Adipocyte (in vitro differentiated cells): ENCODE data around the gene MAP2K5.
"Not testable (repeated sequence)": the region's sequence is repeated elsewhere in the genome, so short reads cannot be mapped to it uniquely, and the experiment has no call there.

Experiments
- DNase-seq: peaks from one replicate; pipeline ENCODE4 v3.0.0-alpha.2; 2015; ENCODE audit warnings: low read depth
- H3K27me3 ChIP-seq: replicated peaks from 2 replicates; pipeline ENCODE4 v1.7.0; 2013; ENCODE audit warnings: mild to moderate bottlenecking, low read length, moderate library complexity; ENCODE audit not compliant: control insufficient read depth, insufficient read depth
- H3K36me3 ChIP-seq: 2 replicates; pipeline ENCODE4 v1.7.0; 2013; ENCODE audit warnings: low read length, mild to moderate bottlenecking, moderate library complexity; ENCODE audit not compliant: control insufficient read depth, insufficient read depth, severe bottlenecking
- H3K4me1 ChIP-seq: 2 replicates; pipeline ENCODE4 v1.7.0; 2013; ENCODE audit warnings: mild to moderate bottlenecking, low read length, moderate library complexity; ENCODE audit not compliant: control insufficient read depth, insufficient read depth
- H3K4me3 ChIP-seq: 2 replicates; pipeline ENCODE4 v1.7.0; 2013; ENCODE audit warnings: mild to moderate bottlenecking, low read length, moderate library complexity
- H3K9ac ChIP-seq: 2 replicates; pipeline ENCODE4 v1.7.0; 2013; ENCODE audit warnings: mild to moderate bottlenecking, low read length, moderate library complexity
- H3K9me3 ChIP-seq: 2 replicates; pipeline ENCODE4 v1.7.0; 2013; ENCODE audit warnings: mild to moderate bottlenecking, low read length, moderate library complexity; ENCODE audit not compliant: control insufficient read depth

MAP2K5 gene

DNA sequence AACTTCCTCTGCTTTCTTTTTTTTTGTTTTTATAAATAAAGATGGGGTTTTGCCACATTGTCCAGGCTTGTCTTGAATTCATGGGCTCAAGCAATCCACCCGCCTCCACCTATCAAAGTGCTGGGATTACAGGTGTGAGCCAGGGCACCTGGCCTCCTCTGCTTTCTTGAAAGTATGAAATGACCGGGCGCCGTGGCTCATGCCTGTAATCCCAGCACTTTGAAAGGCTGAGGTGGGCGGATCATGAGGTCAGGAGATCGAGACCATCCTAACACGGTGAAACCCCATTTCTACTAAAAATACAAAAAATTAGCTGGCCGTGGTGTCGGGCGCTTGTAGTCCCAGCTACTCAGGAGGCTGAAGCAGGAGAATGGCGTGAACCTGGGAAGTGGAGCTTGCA lies 93.4 kb downstream of the MAP2K5 start:
- not testable (repeated sequence) for H3K9me3 ChIP-seq, H3K9ac ChIP-seq, H3K4me1 ChIP-seq, H3K27me3 ChIP-seq, DNase-seq, H3K4me3 ChIP-seq
- H3K36me3 ChIP-seq = peaks cover 24% of the 10 kb centered on the region

DNA sequence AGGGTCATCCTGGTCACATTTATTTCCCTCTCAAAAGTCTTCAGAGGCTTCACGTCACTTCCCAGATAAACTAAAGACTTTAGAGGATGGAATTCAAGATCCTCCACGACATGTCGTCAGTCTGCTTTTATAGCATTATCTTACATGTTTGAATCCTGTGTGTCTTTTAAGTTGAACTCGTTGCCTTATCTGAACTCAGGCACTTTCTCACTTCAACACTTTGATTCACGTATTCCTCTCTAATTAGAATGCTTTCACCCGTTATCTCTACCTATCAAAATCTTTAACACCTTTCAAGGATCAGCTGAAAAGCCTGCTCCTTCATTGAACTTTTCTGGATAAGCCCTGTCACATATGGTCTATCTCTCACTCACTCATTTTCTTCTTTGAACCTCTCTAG lies 97.1 kb downstream of the MAP2K5 start:
- peaks cover 7% of the 10 kb centered on the region for H3K36me3 ChIP-seq
- H3K4me3 ChIP-seq = no peak overlapping the region
- no peaks in the 10 kb centered on the region for H3K27me3 ChIP-seq
- no peaks in the 10 kb centered on the region for H3K9me3 ChIP-seq
- no peaks in the 10 kb centered on the region for H3K4me1 ChIP-seq
- no peak overlapping the region for H3K9ac ChIP-seq
- DNase-seq = no peak

DNA sequence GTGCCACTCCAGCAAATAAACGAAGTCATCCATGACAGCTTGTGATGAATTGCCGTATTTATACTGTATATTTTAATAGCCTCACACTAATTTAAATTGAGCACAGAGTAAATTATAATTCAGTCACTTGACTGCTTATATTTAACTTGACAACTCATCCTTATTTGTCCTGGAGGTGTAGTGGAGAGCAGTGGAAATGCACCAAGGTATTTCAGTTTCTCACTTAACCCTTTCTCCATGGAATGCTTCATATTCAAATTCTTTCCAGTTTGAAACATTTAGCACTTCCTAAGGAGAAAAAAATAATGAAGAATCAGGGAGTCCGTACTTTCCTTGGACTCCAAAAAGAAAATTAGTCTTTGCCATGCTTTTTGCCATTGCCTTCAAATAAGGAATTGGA lies 99.0 kb downstream of the MAP2K5 start:
- Histone ChIP-seq H3K9ac (no peak overlapping the region), H3K36me3 (peaks cover 7% of the 10 kb centered on the region), H3K27me3 (no peaks in the 10 kb centered on the region), H3K9me3 (no peaks in the 10 kb centered on the region), H3K4me3 (no peak overlapping the region), H3K4me1 (no peaks in the 10 kb centered on the region)
- no peak for DNase-seq

DNA sequence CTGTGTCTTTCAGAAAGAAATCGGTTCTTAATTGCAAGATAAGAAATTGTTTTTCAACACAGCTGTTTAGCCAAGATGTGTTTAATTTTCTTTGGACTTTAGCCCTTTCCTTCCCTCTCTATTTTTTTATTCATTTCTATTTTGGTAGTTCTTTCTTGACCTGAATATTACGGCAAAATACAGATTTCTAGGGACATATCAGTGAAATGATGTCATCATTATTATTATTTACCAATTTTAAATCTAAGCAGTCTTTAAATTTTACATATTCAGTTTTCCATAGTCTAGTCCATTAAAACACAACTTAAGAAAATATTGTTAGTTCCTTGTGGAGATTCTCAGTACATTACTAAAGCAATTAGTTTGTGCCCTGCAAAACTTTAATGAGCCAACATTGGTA lies 104.3 kb downstream of the MAP2K5 start:
- H3K27me3 ChIP-seq = no peaks in the 10 kb centered on the region
- H3K36me3 ChIP-seq = peaks cover 14% of the 10 kb centered on the region
- no peak for DNase-seq
- H3K4me3 ChIP-seq = no peak overlapping the region
- no peaks in the 10 kb centered on the region for H3K9me3 ChIP-seq
- no peak overlapping the region for H3K9ac ChIP-seq
- no peaks in the 10 kb centered on the region for H3K4me1 ChIP-seq

DNA sequence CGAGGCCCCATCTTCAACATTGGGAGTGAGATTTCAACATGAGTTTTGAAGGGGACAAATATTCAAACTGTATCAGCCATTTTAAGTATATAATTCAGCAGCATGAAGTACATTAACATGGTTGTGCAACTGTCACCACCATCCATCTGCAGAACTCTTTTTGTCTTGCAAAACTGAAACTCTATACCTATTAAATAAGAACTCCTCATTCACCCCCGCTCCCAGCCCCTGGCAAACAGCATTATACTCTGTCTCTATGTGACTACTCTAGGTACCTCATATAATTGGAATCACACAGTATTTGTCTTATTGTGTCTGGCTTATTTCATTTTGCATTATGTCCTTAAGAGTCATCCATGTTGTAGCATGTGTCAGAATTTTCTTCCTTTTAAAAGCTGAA lies 110.1 kb downstream of the MAP2K5 start:
- Histone ChIP-seq H3K4me3 (no peak overlapping the region), H3K36me3 (peaks cover 43% of the 10 kb centered on the region), H3K27me3 (no peaks in the 10 kb centered on the region), H3K9ac (no peak overlapping the region), H3K4me1 (no peaks in the 10 kb centered on the region), H3K9me3 (peaks cover 26% of the 10 kb centered on the region)
- no peak for DNase-seq

DNA sequence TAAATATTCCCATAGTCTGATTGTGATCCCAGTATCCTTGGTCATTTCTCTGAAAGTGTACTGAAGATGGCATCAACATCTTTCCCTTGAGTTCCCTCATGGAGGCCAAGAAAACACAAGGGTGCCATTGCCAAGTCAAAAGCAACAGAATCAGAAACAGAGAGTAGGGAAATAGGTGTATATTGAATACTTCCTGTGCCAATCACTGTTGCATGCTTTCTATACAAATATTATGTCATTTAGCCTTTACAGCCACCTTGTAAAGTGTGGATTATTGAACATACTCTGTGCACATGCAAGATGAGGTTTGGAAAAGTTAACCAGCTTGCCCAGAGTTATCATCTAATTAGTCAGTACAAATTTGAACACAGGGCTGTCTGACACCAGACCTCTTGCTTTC lies 117.9 kb downstream of the MAP2K5 start:
- Histone ChIP-seq H3K36me3 (peaks cover 19% of the 10 kb centered on the region), H3K9me3 (peaks cover 4% of the 10 kb centered on the region)

DNA sequence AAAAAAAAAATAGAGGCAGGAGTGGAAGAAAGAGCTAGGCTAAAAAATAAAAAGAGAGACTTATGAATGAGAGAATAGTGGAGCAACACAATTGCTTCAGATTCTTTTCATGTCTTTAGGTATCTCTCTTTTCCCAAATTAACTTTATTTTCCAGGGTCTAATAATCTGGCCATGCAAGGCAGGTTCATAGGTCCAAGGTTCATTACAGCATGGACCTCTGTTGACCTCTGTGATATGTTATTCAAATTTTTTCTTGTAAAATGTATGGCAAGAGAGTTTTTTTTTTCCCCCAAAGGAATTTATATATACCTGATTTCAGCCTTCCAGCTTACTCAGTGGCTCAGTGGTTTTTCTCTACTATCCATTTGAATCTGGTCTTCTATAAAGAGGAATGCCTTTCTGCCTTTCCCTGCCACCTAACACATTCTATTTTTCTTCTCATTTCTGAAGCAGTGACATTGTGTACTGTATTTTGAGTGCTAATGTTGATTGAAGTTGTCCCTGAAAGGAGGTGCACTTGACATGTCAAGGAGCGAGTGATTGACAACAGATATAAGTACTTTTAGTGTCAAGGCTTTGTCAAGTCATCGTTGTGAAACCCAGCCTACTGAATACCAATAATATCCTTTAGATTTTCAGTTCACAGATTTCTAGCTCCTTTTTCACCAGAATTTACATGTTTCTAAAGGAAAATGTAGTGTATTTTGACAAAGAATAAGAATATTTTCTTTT lies 118.5 kb downstream of the MAP2K5 start:
- Histone ChIP-seq H3K9ac (no peak overlapping the region), H3K27me3 (no peaks in the 10 kb centered on the region), H3K9me3 (no peaks in the 10 kb centered on the region), H3K36me3 (peaks cover 14% of the 10 kb centered on the region), H3K4me3 (no peak overlapping the region), H3K4me1 (peaks cover 7% of the 10 kb centered on the region)
- no peak for DNase-seq

More for the DNA sequence above, 117.9 kb downstream of the MAP2K5 start:
- Histone ChIP-seq H3K27me3 (no peaks in the 10 kb centered on the region), H3K4me1 (peaks cover 7% of the 10 kb centered on the region), H3K9ac (no peak overlapping the region), H3K4me3 (no peak overlapping the region)
- no peak for DNase-seq

DNA sequence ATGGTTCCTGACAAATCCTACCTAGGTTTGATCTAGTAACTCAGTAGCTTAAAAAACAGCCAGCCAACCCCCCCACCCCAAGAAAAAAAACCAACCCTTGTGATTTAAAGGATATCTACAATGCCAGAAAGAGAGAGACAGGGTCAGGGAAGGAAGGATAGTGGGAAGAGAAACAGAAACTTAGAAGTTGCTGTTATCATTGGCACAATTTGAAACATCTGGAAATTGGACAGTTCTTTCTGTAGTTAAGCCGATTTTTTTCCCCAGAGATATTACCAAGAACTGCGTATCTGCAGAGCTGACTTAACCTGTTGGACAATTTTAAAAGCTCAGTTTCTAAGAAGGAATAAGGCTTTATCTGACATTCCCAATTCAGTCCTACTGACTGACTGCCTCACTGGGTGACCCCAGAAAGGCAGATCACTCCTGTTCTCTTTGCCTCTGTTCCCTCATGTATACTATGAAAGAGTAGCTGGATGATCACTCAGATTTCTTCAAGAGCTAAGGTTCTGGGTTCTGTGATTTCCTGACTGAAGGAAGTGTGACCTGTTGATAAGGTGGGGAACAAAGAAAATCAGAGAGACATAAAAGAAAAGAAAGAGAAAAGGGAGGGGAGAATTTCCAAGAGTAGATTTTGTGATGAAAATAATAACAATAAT lies 128.3 kb downstream of the MAP2K5 start:
- no peak overlapping the region for H3K9ac ChIP-seq
- H3K4me3 ChIP-seq = no peak overlapping the region
- H3K36me3 ChIP-seq = no peaks in the 10 kb centered on the region
- DNase-seq = peak; percentile 11
- H3K27me3 ChIP-seq = no peaks in the 10 kb centered on the region
- H3K4me1 ChIP-seq = peaks cover 6% of the 10 kb centered on the region
- H3K9me3 ChIP-seq = no peaks in the 10 kb centered on the region

DNA sequence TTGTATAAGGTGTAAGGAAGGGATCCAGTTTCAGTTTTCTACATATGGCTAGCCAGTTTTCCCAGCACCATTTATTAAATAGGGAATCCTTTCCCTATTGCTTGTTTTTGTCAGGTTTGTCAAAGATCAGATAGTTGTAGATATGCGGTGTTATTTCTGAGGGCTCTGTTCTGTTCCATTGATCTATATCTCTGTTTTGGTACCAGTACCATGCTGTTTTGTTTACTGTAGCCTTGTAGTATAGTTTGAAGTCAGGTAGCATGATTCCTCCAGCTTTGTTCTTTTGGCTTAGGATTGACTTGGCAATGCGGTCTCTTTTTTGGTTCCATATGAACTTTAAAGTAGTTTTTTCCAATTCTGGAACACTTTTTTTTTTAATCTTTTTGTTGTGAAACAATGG lies 130.3 kb downstream of the MAP2K5 start:
- not testable (repeated sequence) for H3K9me3 ChIP-seq, H3K4me1 ChIP-seq, H3K36me3 ChIP-seq, DNase-seq, H3K4me3 ChIP-seq, H3K9ac ChIP-seq, H3K27me3 ChIP-seq

DNA sequence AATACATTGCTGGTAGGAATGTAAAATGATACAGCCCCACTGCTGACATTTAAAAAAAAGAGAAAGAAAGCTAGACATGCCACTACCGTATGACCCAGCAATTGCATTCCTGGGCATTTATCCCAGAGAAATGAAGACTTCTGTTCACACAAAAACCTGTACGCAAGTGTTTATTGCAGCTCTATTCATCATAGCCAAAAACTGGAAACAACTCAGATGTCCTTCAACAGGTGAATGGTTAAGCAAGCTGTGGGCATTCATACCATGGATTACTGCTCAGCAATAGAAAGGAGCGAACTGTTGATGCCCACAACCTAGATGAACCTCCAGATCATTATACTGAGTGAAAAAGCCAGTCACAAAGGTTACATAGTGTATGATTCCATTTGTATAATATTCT lies 132.5 kb downstream of the MAP2K5 start:
- no peak for DNase-seq
- H3K4me1 ChIP-seq = peaks cover 11% of the 10 kb centered on the region
- no peak overlapping the region for H3K4me3 ChIP-seq
- H3K36me3 ChIP-seq = no peaks in the 10 kb centered on the region
- H3K9ac ChIP-seq = no peak overlapping the region
- no peaks in the 10 kb centered on the region for H3K9me3 ChIP-seq
- no peaks in the 10 kb centered on the region for H3K27me3 ChIP-seq

DNA sequence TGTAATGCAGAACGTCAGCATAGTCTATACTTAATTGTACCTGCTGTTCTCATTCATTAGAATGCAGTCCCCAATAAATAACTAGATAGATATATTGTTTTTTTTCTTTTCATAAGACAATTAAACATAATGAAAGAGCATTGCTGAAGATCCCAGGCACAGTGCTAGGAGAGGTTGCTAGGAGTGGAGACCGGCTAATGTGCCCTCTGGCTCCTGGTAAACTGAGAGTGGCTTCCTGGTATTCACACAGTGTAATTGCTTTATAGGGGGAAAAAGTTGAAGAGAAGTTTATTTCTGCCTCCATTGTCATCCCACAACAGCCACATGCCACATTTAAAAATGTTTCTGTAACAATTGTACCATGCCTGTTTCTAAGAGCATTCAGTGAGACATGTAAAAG lies 135.6 kb downstream of the MAP2K5 start:
- no peaks in the 10 kb centered on the region for H3K36me3 ChIP-seq
- no peak overlapping the region for H3K4me3 ChIP-seq
- H3K27me3 ChIP-seq = no peaks in the 10 kb centered on the region
- DNase-seq = no peak
- peaks cover under 1% of the 10 kb centered on the region for H3K9me3 ChIP-seq
- peaks cover 17% of the 10 kb centered on the region for H3K4me1 ChIP-seq
- no peak overlapping the region for H3K9ac ChIP-seq
